IMR-90 (cell line): ENCODE measurements around the gene DTNA. TPM values are rescaled to one million over a fixed set of nuclear protein-coding genes. Genes with fewer than 3 reads are reported as not detected.
A peak's percentile ranks its signal among the peaks of the same experiment; 100 is the strongest.

Experiments
- ATAC-seq: fragments of 200-7000 bp; cut with Tn5 transposase; 2 replicates; pipeline ENCODE4 v1.9.1; 2020; ENCODE audit warnings: low read depth, mild to moderate bottlenecking, moderate library complexity
- BruUV-seq: library from RNA; stranded (reverse); fragments of 400-500 nt; replicated peaks from 2 replicates; lab custom pipeline; 2021; lab: Mats Ljungman, UMichigan
- CTCF ChIA-PET: fragments of 300-600 bp; formaldehyde crosslinking; extraction: SDS; loops from one replicate; lab custom pipeline; 2021; ENCODE audit warnings: antibody characterized with exemption; lab: Yijun Ruan, JAX
- POLR2A ChIA-PET: fragments of 300-600 bp; sonication (Branson Sonifier 250); formaldehyde crosslinking; loops from one replicate; lab custom pipeline; 2022; ENCODE audit warnings: antibody characterized with exemption; ENCODE audit not compliant: unreplicated experiment; lab: Charles Lee
- DNase-seq: peaks from one replicate; pipeline ENCODE4 v3.0.0; 2013
- H2AFZ ChIP-seq: replicated peaks from 2 replicates; pipeline ENCODE3; 2013; ENCODE audit warnings: low read length, mild to moderate bottlenecking; ENCODE audit not compliant: poor library complexity
- H2AK5ac ChIP-seq: 2 replicates; pipeline ENCODE4 v1.6.1; 2013; ENCODE audit warnings: low read depth, low read length, inconsistent platforms
- H2AK9ac ChIP-seq: replicated peaks from 2 replicates; pipeline ENCODE3; 2013; ENCODE audit warnings: mild to moderate bottlenecking, low read depth, low read length, moderate library complexity; ENCODE audit not compliant: poor library complexity
- H2BK120ac ChIP-seq: 2 replicates; pipeline ENCODE4 v1.6.1; 2013; ENCODE audit warnings: low read depth, low read length, inconsistent platforms
- H2BK15ac ChIP-seq: 3 replicates; pipeline ENCODE4 v1.6.1; 2013; ENCODE audit warnings: low read depth, low read length, inconsistent platforms
- H2BK20ac ChIP-seq: 2 replicates; pipeline ENCODE4 v1.6.1; 2013; ENCODE audit warnings: low read depth, mild to moderate bottlenecking, inconsistent platforms, low read length, moderate library complexity
- H2BK5ac ChIP-seq: 2 replicates; pipeline ENCODE4 v1.6.1; 2013; ENCODE audit warnings: mild to moderate bottlenecking, low read depth, low read length, inconsistent platforms; ENCODE audit not compliant: poor library complexity, severe bottlenecking
- H3K14ac ChIP-seq: replicated peaks from 2 replicates; pipeline ENCODE4 v1.6.1; 2013; ENCODE audit warnings: low read depth, low read length, inconsistent platforms
- H3K18ac ChIP-seq: 2 replicates; pipeline ENCODE4 v1.6.1; 2013; ENCODE audit warnings: low read depth, low read length, control low read depth
- H3K23ac ChIP-seq: 2 replicates; pipeline ENCODE4 v1.6.1; 2013; ENCODE audit warnings: low read depth, low read length, inconsistent platforms
- H3K27ac ChIP-seq: 2 replicates; pipeline ENCODE4 v1.5.1; 2013; ENCODE audit warnings: mild to moderate bottlenecking, control low read depth, low read length; ENCODE audit not compliant: insufficient read depth
- H3K27me3 ChIP-seq: 2 replicates; pipeline ENCODE4 v1.6.1; 2013; ENCODE audit warnings: low read length; ENCODE audit not compliant: control insufficient read depth, insufficient read depth
- H3K36me3 ChIP-seq: 2 replicates; pipeline ENCODE4 v1.6.1; 2013; ENCODE audit warnings: low read length, mixed read lengths; ENCODE audit not compliant: control insufficient read depth, insufficient read depth
- H3K4ac ChIP-seq: 2 replicates; pipeline ENCODE4 v1.6.1; 2013; ENCODE audit warnings: low read depth, low read length, inconsistent platforms
- H3K4me1 ChIP-seq: 2 replicates; pipeline ENCODE4 v1.6.1; 2013; ENCODE audit warnings: low read length, mixed read lengths; ENCODE audit not compliant: control insufficient read depth, insufficient read depth
- H3K4me2 ChIP-seq: 2 replicates; pipeline ENCODE4 v1.6.1; 2013; ENCODE audit warnings: low read depth, mild to moderate bottlenecking, control low read depth, low read length, moderate library complexity
- H3K4me3 ChIP-seq: 2 replicates; pipeline ENCODE4 v1.5.1; 2013; ENCODE audit warnings: low read depth, mild to moderate bottlenecking, control low read depth, low read length, moderate library complexity; ENCODE audit not compliant: insufficient read depth
- H3K56ac ChIP-seq: 2 replicates; pipeline ENCODE4 v1.6.1; 2013; ENCODE audit warnings: low read length, inconsistent platforms; ENCODE audit not compliant: insufficient read depth; ENCODE audit errors: extremely low read depth
- H3K79me1 ChIP-seq, 2 experiments: 2 replicates each; pipeline ENCODE4 v1.6.1; 2013; ENCODE audit warnings: low read length in 2 of 2, inconsistent platforms in 1 of 2, low read depth in 1 of 2
- H3K9ac ChIP-seq: 2 replicates; pipeline ENCODE4 v1.6.1; 2013; ENCODE audit warnings: low read depth, low read length, control low read depth
- H3K9me1 ChIP-seq: 2 replicates; pipeline ENCODE4 v1.6.1; 2013; ENCODE audit warnings: low read length, inconsistent platforms; ENCODE audit not compliant: insufficient read depth
- H3K9me3 ChIP-seq: 2 replicates; pipeline ENCODE4 v1.6.1; 2013; ENCODE audit warnings: low read length; ENCODE audit not compliant: control insufficient read depth, insufficient read depth
- H4K20me1 ChIP-seq: 2 replicates; pipeline ENCODE4 v1.6.1; 2013; ENCODE audit warnings: low read length, inconsistent platforms; ENCODE audit not compliant: insufficient read depth
- H4K5ac ChIP-seq: 2 replicates; pipeline ENCODE4 v1.6.1; 2013; ENCODE audit warnings: mild to moderate bottlenecking, low read depth, low read length, control low read depth
- H4K8ac ChIP-seq, 2 experiments: 2 replicates each; pipeline ENCODE4 v1.6.1; 2013; ENCODE audit warnings: low read depth in 2 of 2, low read length in 2 of 2, control low read depth in 1 of 2, inconsistent platforms in 1 of 2
- H4K91ac ChIP-seq: 2 replicates; pipeline ENCODE4 v1.6.1; 2013; ENCODE audit warnings: low read depth, low read length, inconsistent platforms; ENCODE audit not compliant: insufficient read depth
- CEBPB ChIP-seq: IDR thresholded peaks from 2 replicates; pipeline ENCODE4 v1.6.1; 2012; ENCODE audit warnings: low read depth, low read length, improper control_type of control experiment
- MAFK ChIP-seq: IDR thresholded peaks from 2 replicates; pipeline ENCODE4 v1.6.1; 2012; ENCODE audit warnings: low read depth, low read length, improper control_type of control experiment
- MXI1 ChIP-seq: IDR thresholded peaks from 2 replicates; pipeline ENCODE4 v1.6.1; 2012; ENCODE audit warnings: low read depth, mild to moderate bottlenecking, low read length, moderate library complexity, borderline replicate concordance
- NFE2L2 ChIP-seq: fragments of 150-350 bp; IDR thresholded peaks from 2 replicates; pipeline ENCODE4 v1.6.1; 2016; ENCODE audit warnings: low read depth, mild to moderate bottlenecking, low read length
- RCOR1 ChIP-seq: IDR thresholded peaks from 2 replicates; pipeline ENCODE4 v1.6.1; 2012; ENCODE audit warnings: mild to moderate bottlenecking, low read length, improper control_type of control experiment; ENCODE audit not compliant: insufficient replicate concordance
- WGBS, 2 experiments: methylation state at CpG; one replicate each; pipeline versions ENCODE4 v1.1.5 to v1.1.7; 2013; ENCODE audit warnings: missing lambda C conversion rate in 2 of 2; ENCODE audit not compliant: insufficient read length in 1 of 2; ENCODE audit errors: extremely low coverage in 2 of 2; 5-methylcytosine and 5-hydroxymethylcytosine counted together
- dilution Hi-C: fragments of 300-500 bp; cut with HindIII; formaldehyde crosslinking; loops from one replicate; pipeline ENCODE4 v1.14.3; 2018; ENCODE audit warnings: low sequenced_read_pairs; ENCODE audit not compliant: unreplicated experiment
- in situ Hi-C: fragments of 300-500 bp; cut with MboI; formaldehyde crosslinking; loops from 3 replicates; pipeline ENCODE4 v1.14.3; 2019; ENCODE audit warnings: low sequenced_read_pairs, inconsistent platforms, mixed read lengths
- intact Hi-C: fragments of 100-400 bp; cut with micrococcal nuclease; formaldehyde crosslinking; loops from 2 replicates; pipeline ENCODE4 v1.10.0; 2022
- polyA plus RNA-seq, 3 experiments: library from polyadenylated mRNA; depleted of rRNA; stranded (reverse); fragments of >200 nt; gene quantifications; 2 replicates each; pipeline ENCODE4 v1.2.3, GENCODE V29; 2012; ENCODE audit warnings: low replicate concordance in 1 of 3
- total RNA-seq: library from RNA; depleted of rRNA; stranded (reverse); fragments of >200 nt; gene quantifications from 2 replicates; pipeline ENCODE4 v1.2.3, GENCODE V29; 2012
- TF ChIP-seq, protein P1 (sequence below): conservative IDR thresholded peaks from 2 replicates; pipeline ENCODE4 v1.5.1; 2012; ENCODE audit warnings: mild to moderate bottlenecking, low read depth, low read length, improper control_type of control experiment

DTNA gene
- total and polyA plus RNA-seq, 2 of the 4 experiments (the other 2 are of a cell fraction): 9.5 to 10.8 TPM

DNA sequence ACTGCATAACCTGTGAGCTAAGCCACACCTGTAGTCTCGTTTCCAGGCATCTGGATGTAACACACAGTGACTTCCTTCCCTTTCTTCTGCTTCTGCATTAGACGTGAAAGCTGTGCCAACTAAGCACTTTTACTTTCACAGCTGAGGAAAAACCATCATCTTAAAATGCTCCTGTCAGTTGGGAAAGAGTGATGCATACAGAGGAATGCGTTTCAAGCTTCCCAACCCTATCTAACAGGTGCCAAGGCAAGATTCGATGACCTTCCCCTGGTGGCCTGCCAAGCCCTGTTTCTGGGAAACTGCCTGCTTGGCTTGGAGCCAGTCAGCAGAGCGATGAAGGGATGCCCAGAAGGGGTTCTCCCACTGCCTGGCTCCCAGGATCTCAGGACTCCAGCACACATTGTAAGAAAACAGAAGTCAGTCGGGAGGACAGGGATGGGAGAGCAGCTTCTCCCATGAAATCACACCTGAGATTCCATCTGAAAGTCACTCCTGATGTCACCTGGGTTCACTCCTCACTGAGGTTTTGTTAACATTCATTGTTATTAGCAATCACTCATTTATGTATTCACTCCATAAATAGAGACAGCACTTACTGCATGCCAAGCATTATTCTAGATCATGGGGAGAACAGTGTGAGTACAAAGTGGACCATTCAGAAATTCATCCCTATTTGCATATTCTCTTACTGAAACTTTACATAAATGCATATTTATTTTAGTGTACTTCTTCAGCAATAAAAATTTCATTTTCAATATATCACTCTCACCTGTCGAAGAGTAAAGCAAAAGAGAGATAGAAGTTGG is 64.1 kb downstream of the DTNA start:
- Histone ChIP-seq H3K4me2 (peak overlapping the region; percentile 57), H3K36me3 (no peaks in the 10 kb centered on the region), H4K20me1 (no peaks in the 10 kb centered on the region), H3K23ac (peak overlapping the region; percentile 15), H2BK15ac (peak overlapping the region; percentile 57; the same call in 2 of the 3 replicates), H4K5ac (no peak overlapping the region; the same call in 1 of the 2 replicates), H2BK5ac (peak overlapping the region; percentile 53), H3K9me3 (no peaks in the 10 kb centered on the region), H2BK20ac (peak overlapping the region; percentile 81), H3K18ac (peak overlapping the region; percentile 76; the same call in 1 of the 2 replicates), H3K27me3 (no peaks in the 10 kb centered on the region), H2AFZ (no peak overlapping the region), H2AK5ac (peak overlapping the region; percentile 56; the same call in 1 of the 2 replicates), H3K4me3 (no peak overlapping the region), H3K56ac (no peak overlapping the region), H2BK120ac (peak overlapping the region; percentile 71), H4K8ac (peak overlapping the region; percentile 20 to 61; a peak in 3 of 4 replicates), H3K9me1 (peaks cover 7% of the 10 kb centered on the region), H4K91ac (peak overlapping the region; percentile 61), H2AK9ac (no peak overlapping the region), H3K4ac (peak overlapping the region; percentile 51), H3K14ac (peak overlapping the region; percentile 5; the same call in 1 of the 2 replicates), H3K79me1 (no peaks in the 10 kb centered on the region; a peak in 1 of 4 replicates), H3K4me1 (peaks cover 12% of the 10 kb centered on the region), H3K9ac (no peak overlapping the region), H3K27ac (no peak overlapping the region)
- DNase-seq: peak; percentile 64
- in situ Hi-C loops (no loop called here), intact Hi-C loops (loop anchor here (2.0 kb wide), 1 partner anchor 65 kb away; no protein-coding TSS in a partner anchor), dilution Hi-C loops (no loop called here)
- ATAC-seq: no peak
- TF ChIP-seq NFE2L2 (no peak), MAFK (peak; percentile 62), CEBPB (no peak), RCOR1 (no peak), MXI1 (no peak)
- TF ChIP-seq, protein P1, sequence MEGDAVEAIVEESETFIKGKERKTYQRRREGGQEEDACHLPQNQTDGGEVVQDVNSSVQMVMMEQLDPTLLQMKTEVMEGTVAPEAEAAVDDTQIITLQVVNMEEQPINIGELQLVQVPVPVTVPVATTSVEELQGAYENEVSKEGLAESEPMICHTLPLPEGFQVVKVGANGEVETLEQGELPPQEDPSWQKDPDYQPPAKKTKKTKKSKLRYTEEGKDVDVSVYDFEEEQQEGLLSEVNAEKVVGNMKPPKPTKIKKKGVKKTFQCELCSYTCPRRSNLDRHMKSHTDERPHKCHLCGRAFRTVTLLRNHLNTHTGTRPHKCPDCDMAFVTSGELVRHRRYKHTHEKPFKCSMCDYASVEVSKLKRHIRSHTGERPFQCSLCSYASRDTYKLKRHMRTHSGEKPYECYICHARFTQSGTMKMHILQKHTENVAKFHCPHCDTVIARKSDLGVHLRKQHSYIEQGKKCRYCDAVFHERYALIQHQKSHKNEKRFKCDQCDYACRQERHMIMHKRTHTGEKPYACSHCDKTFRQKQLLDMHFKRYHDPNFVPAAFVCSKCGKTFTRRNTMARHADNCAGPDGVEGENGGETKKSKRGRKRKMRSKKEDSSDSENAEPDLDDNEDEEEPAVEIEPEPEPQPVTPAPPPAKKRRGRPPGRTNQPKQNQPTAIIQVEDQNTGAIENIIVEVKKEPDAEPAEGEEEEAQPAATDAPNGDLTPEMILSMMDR: no peak
- WGBS, 2 experiments: no CpG with 5 or more reads among the region's 7 CpGs
- CTCF ChIA-PET: interaction anchor here (1.4 kb wide), 1 partner anchor 9 kb away, joined by 4 read pairs; no protein-coding TSS in a partner anchor
- no TSS peak for BruUV-seq
- POLR2A ChIA-PET: no interaction called here
